PFSK-1 (cell line): ENCODE measurements around the gene MYL7.

Experiments used
- FOXP2 ChIP-seq: optimal IDR thresholded peaks from 2 replicates; pipeline ENCODE3; 2011; ENCODE audit warnings: borderline replicate concordance, control low read depth, inconsistent platforms; ENCODE audit not compliant: insufficient read depth; ENCODE audit errors: extremely low read length, extremely low read depth
- POLR2AphosphoS5 ChIP-seq: IDR thresholded peaks from 2 replicates; pipeline ENCODE4 v1.6.1; 2012; ENCODE audit warnings: low read depth, mild to moderate bottlenecking, control low read depth, low read length, moderate library complexity
- SIN3A ChIP-seq: IDR thresholded peaks from 2 replicates; pipeline ENCODE4 v1.6.1; 2012; ENCODE audit warnings: mild to moderate bottlenecking, low read length, moderate library complexity, borderline replicate concordance; ENCODE audit not compliant: insufficient read depth
- TAF1 ChIP-seq: IDR thresholded peaks from 2 replicates; pipeline ENCODE4 v1.6.1; 2012; ENCODE audit warnings: low read length, control low read depth, borderline replicate concordance; ENCODE audit not compliant: insufficient read depth
- TF ChIP-seq, protein P1 (sequence below), 2 experiments: IDR thresholded peaks; 2 replicates each; pipeline versions ENCODE4 v1.6.1 to v1.8.0; 2011 to 2012; ENCODE audit warnings: low read depth in 2 of 2, low read length in 2 of 2, control low read depth in 1 of 2, inconsistent platforms in 1 of 2, mild to moderate bottlenecking in 1 of 2, moderate library complexity in 1 of 2; ENCODE audit not compliant: insufficient read depth in 1 of 2

Gene MYL7

GRCh38 chr7:44136731-44137130, 4.4 kb downstream of the MYL7 start:
- TF ChIP-seq FOXP2 = no peak
- no peak for TF ChIP-seq POLR2AphosphoS5
- TF ChIP-seq TAF1 = no peak
- TF ChIP-seq, protein P1, sequence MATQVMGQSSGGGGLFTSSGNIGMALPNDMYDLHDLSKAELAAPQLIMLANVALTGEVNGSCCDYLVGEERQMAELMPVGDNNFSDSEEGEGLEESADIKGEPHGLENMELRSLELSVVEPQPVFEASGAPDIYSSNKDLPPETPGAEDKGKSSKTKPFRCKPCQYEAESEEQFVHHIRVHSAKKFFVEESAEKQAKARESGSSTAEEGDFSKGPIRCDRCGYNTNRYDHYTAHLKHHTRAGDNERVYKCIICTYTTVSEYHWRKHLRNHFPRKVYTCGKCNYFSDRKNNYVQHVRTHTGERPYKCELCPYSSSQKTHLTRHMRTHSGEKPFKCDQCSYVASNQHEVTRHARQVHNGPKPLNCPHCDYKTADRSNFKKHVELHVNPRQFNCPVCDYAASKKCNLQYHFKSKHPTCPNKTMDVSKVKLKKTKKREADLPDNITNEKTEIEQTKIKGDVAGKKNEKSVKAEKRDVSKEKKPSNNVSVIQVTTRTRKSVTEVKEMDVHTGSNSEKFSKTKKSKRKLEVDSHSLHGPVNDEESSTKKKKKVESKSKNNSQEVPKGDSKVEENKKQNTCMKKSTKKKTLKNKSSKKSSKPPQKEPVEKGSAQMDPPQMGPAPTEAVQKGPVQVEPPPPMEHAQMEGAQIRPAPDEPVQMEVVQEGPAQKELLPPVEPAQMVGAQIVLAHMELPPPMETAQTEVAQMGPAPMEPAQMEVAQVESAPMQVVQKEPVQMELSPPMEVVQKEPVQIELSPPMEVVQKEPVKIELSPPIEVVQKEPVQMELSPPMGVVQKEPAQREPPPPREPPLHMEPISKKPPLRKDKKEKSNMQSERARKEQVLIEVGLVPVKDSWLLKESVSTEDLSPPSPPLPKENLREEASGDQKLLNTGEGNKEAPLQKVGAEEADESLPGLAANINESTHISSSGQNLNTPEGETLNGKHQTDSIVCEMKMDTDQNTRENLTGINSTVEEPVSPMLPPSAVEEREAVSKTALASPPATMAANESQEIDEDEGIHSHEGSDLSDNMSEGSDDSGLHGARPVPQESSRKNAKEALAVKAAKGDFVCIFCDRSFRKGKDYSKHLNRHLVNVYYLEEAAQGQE (IDR thresholded peaks at IDR 0.05; ENCODE audit: insufficient read depth in 1 of 2, low read depth in 2 of 2, low read length in 2 of 2) = no peak
- TF ChIP-seq SIN3A = no peak

GRCh38 chr7:44134943-44135628, 6.0 kb downstream of the MYL7 start:
- TF ChIP-seq, protein P1 (IDR thresholded peaks at IDR 0.05; ENCODE audit: insufficient read depth in 1 of 2, low read depth in 2 of 2, low read length in 2 of 2) = no peak
- TF ChIP-seq FOXP2 (no peak), POLR2AphosphoS5 (no peak), TAF1 (no peak), SIN3A (no peak)

DNA sequence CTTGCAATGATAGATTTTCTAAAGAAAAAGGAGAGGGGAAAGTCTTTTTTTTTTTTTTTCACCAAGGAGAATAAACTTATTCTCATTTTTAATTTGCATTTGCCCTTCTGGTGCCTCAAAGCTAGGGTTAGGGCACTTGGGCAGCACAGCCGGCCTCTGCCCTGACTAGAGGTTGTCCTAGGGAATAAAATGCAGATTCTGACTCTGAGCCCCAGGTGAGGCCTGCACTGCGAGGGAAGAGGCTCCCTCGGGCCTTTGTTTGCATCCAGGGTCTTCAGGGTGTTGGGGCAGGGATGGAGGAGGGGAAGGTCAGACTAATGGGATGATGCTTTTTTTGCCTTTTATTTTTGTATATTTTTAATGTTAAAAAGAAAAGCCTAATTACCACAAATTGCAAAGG, 7.8 kb downstream of the MYL7 start:
- TF ChIP-seq FOXP2 (no peak), POLR2AphosphoS5 (no peak), SIN3A (no peak), TAF1 (no peak)
- TF ChIP-seq, protein P1 (IDR thresholded peaks at IDR 0.05; ENCODE audit: insufficient read depth in 1 of 2, low read depth in 2 of 2, low read length in 2 of 2) = no peak

DNA sequence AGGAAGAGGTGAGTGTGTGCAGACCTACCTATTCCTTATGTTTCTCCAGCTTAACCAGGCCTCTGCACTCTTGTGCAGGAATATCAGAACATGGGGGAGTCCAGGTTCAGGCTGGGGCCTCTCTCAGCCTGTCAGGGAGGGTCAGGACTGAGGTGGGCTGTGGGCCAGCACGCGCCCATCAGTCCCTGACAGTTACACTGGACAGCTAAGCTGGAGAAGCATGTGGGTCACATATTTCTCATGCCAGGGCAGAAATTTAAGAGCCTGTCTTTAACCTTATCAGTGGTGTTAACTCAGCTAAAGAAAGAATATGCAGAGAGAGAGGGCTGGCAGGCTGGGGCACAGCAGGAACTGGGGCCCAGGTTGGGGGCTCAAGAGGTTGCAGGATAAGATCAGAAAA, 9.1 kb downstream of the MYL7 start:
- TF ChIP-seq, protein P1 (IDR thresholded peaks at IDR 0.05; ENCODE audit: insufficient read depth in 1 of 2, low read depth in 2 of 2, low read length in 2 of 2) = no peak
- TF ChIP-seq TAF1 (no peak), SIN3A (no peak), POLR2AphosphoS5 (no peak), FOXP2 (no peak)
